Stimulated activated CD8-positive, alpha-beta memory T cell treated with anti-CD3 and anti-CD28 coated beads, Interleukin-4, amount 100 ng/mL, for 4 hours (primary cell): ENCODE results near the gene ZBTB20.

ENCODE experiments used
- DNase-seq, 2 donors: peaks; one replicate each; pipeline ENCODE4 v3.0.0-alpha.2; 2020; ENCODE audit warnings: low read depth in 2 of 2, low spot score in 1 of 2

Gene ZBTB20

GRCh38 chr3:114384558-114384903, 762.6 kb downstream of the ZBTB20 start:
- DNase-seq, result no peak

GRCh38 chr3:114383875-114384557, 763.1 kb downstream of the ZBTB20 start:
- peak; percentile 13 to 32 for DNase-seq

GRCh38 chr3:114380233-114380651, 766.8 kb downstream of the ZBTB20 start:
- DNase-seq, result no peak

GRCh38 chr3:114379266-114379665, 767.8 kb downstream of the ZBTB20 start:
- DNase-seq, result no peak

- DNase-seq, result no peak
These were observed 768.3 kb downstream of the ZBTB20 start for GRCh38 chr3:114378760-114379159.

- DNase-seq, result no peak
These were observed 769.7 kb downstream of the ZBTB20 start for GRCh38 chr3:114377426-114377825.

- no peak for DNase-seq
These were observed 770.4 kb downstream of the ZBTB20 start for GRCh38 chr3:114376516-114377185.

GRCh38 chr3:114375608-114376421, 771.3 kb downstream of the ZBTB20 start:
- no peak for DNase-seq

- DNase-seq, result no peak
These were observed 772.6 kb downstream of the ZBTB20 start for GRCh38 chr3:114374433-114374990.

GRCh38 chr3:114370537-114371174, 776.4 kb downstream of the ZBTB20 start:
- DNase-seq, result no peak

- DNase-seq, result no peak
These were observed 781.2 kb downstream of the ZBTB20 start for GRCh38 chr3:114365909-114366308.

- DNase-seq, result no peak
These were observed 782.1 kb downstream of the ZBTB20 start for GRCh38 chr3:114364806-114365654.

- no peak for DNase-seq
These were observed 783.4 kb downstream of the ZBTB20 start for GRCh38 chr3:114363554-114364202.

GRCh38 chr3:114362815-114363214, 784.3 kb downstream of the ZBTB20 start:
- no peak for DNase-seq

GRCh38 chr3:114361391-114361790, 785.7 kb downstream of the ZBTB20 start:
- DNase-seq, result no peak

GRCh38 chr3:114356525-114356924, 790.6 kb downstream of the ZBTB20 start:
- no peak for DNase-seq

GRCh38 chr3:114356066-114356465, 791.0 kb downstream of the ZBTB20 start:
- DNase-seq, result no peak

- no peak for DNase-seq
These were observed 791.4 kb downstream of the ZBTB20 start for GRCh38 chr3:114355653-114356052.

- DNase-seq, result no peak
These were observed 795.3 kb downstream of the ZBTB20 start for GRCh38 chr3:114351822-114352145.
